Fibroblast of lung (primary cell): ENCODE measurements around the gene GIGYF1. TPM values are rescaled to one million over a fixed set of nuclear protein-coding genes. Genes with fewer than 3 reads are reported as not detected.

ENCODE experiments used
- DNase-seq, 2 donors: peaks; one replicate each; pipeline versions ENCODE4 v3.0.0 to v3.0.0-alpha.2; 2010; ENCODE audit warnings: low read depth in 2 of 2
- H2AFZ ChIP-seq: 2 replicates; pipeline ENCODE4 v1.5.1; 2012; ENCODE audit warnings: low read length, control low read depth, inconsistent platforms
- H3K27ac ChIP-seq: 2 replicates; pipeline ENCODE4 v1.5.1; 2011; ENCODE audit warnings: low read length, control low read depth; ENCODE audit not compliant: insufficient read depth
- H3K27me3 ChIP-seq: 2 replicates; pipeline ENCODE4 v1.5.1; 2011; ENCODE audit warnings: mild to moderate bottlenecking, low read length; ENCODE audit not compliant: control insufficient read depth, insufficient read depth
- H3K36me3 ChIP-seq: 2 replicates; pipeline ENCODE4 v1.5.1; 2011; ENCODE audit warnings: low read length; ENCODE audit not compliant: control insufficient read depth, insufficient read depth
- H3K4me1 ChIP-seq: 2 replicates; pipeline ENCODE4 v1.5.1; 2011; ENCODE audit warnings: low read length; ENCODE audit not compliant: control insufficient read depth, insufficient read depth; ENCODE audit errors: extremely low read depth
- H3K4me2 ChIP-seq: 2 replicates; pipeline ENCODE4 v1.5.1; 2011; ENCODE audit warnings: low read length, control low read depth; ENCODE audit not compliant: insufficient read depth; ENCODE audit errors: extremely low read depth
- H3K4me3 ChIP-seq, 4 experiments: fragments of 200-600 bp in 1 of 4; sonication (generic) in 1 of 4; replicated peaks in 1 of 4; 2 replicates each; pipeline ENCODE4 v1.5.1; 2011 to 2016; ENCODE audit warnings: low read length in 4 of 4, low read depth in 3 of 4, mild to moderate bottlenecking in 3 of 4, control low read depth in 2 of 4, inconsistent platforms in 1 of 4, mixed read lengths in 1 of 4; ENCODE audit not compliant: insufficient read depth in 1 of 4; ENCODE audit errors: control extremely low read depth in 1 of 4
- H3K79me2 ChIP-seq: 2 replicates; pipeline ENCODE4 v1.5.1; 2012; ENCODE audit warnings: mild to moderate bottlenecking, low read length, inconsistent platforms; ENCODE audit not compliant: control insufficient read depth, insufficient read depth
- H3K9ac ChIP-seq: 2 replicates; pipeline ENCODE4 v1.5.1; 2011; ENCODE audit warnings: mild to moderate bottlenecking, low read length, control low read depth; ENCODE audit not compliant: insufficient read depth
- H3K9me3 ChIP-seq: 2 replicates; pipeline ENCODE4 v1.5.1; 2012; ENCODE audit warnings: low read depth, low read length; ENCODE audit not compliant: control insufficient read depth, insufficient read depth
- H4K20me1 ChIP-seq: 2 replicates; pipeline ENCODE4 v1.5.1; 2011; ENCODE audit warnings: low read length; ENCODE audit not compliant: control insufficient read depth, insufficient read depth; ENCODE audit errors: extremely low read depth
- CTCF ChIP-seq, 2 donors: IDR thresholded peaks in 1 of 2; conservative IDR thresholded peaks in 1 of 2; 1 replicate in 1 of 2; 2 replicates in 1 of 2; pipeline ENCODE4 v1.5.1; 2011 to 2012; ENCODE audit warnings: low read length in 2 of 2, control low read depth in 1 of 2, inconsistent platforms in 1 of 2, low read depth in 1 of 2, mild to moderate bottlenecking in 1 of 2
- EZH2 ChIP-seq: IDR thresholded peaks from 2 replicates; pipeline ENCODE4 v1.5.1; 2012; ENCODE audit warnings: low read length, control low read depth, mild to moderate bottlenecking; ENCODE audit errors: missing control alignments
- polyA plus RNA-seq, 2 donors: library from polyadenylated mRNA; depleted of rRNA in 1 of 2; stranded (reverse) in 1 of 2; unstranded in 1 of 2; fragments of >200 nt; gene quantifications; 2 replicates each; pipeline ENCODE4 v1.2.1, GENCODE V29; 2011 to 2012; ENCODE audit warnings: missing spikeins in 1 of 2
- total RNA-seq: library from RNA; depleted of rRNA; stranded (reverse); fragments of >200 nt; gene quantifications from 2 replicates; pipeline ENCODE4 v1.2.1, GENCODE V29; 2014

GIGYF1 gene
- total and polyA plus RNA-seq, 2 donors (not counting 1 experiment from before 2014, with no cell fraction given): 3.8 to 15.9 TPM

GRCh38 chr7:100696123-100696521 lies 2.1 kb upstream of the GIGYF1 start:
- H3K36me3 ChIP-seq: no peaks in the 10 kb centered on the region
- no peaks in the 10 kb centered on the region for H3K9me3 ChIP-seq
- peaks cover 25% of the 10 kb centered on the region for H3K79me2 ChIP-seq
- peaks cover 1% of the 10 kb centered on the region for H3K27me3 ChIP-seq
- peaks cover 6% of the 10 kb centered on the region for H3K4me1 ChIP-seq
- H4K20me1 ChIP-seq: no peaks in the 10 kb centered on the region
- no peak overlapping the region for H3K27ac ChIP-seq
- no peak for TF ChIP-seq EZH2
- H3K4me2 ChIP-seq: no peak overlapping the region
- DNase-seq: no peak
- H2AFZ ChIP-seq: no peak overlapping the region
- no peak overlapping the region for H3K4me3 ChIP-seq
- H3K9ac ChIP-seq: no peak overlapping the region

- H3K4me1 ChIP-seq: peaks cover 6% of the 10 kb centered on the region
- H3K27me3 ChIP-seq: no peaks in the 10 kb centered on the region
- H3K4me2 ChIP-seq: peak overlapping the region; percentile 96
- TF ChIP-seq CTCF (conservative IDR thresholded peaks at IDR 0.05 in 1 of 2, IDR thresholded peaks at IDR 0.05 in 1 of 2; ENCODE audit: low read depth in 1 of 2, low read length in 2 of 2) (no peak), EZH2 (no peak)
- H2AFZ ChIP-seq: no peak overlapping the region
- no peaks in the 10 kb centered on the region for H3K9me3 ChIP-seq
- peaks cover 3% of the 10 kb centered on the region for H3K36me3 ChIP-seq
- peak overlapping the region; percentile 74 to 87 (median 85) for H3K4me3 ChIP-seq
- H4K20me1 ChIP-seq: no peaks in the 10 kb centered on the region
- no peak for DNase-seq
- peaks cover 47% of the 10 kb centered on the region for H3K79me2 ChIP-seq
- H3K9ac ChIP-seq: peak overlapping the region; percentile 76
- peak overlapping the region; percentile 45 for H3K27ac ChIP-seq
Observed at GRCh38 chr7:100693312-100694097, 545 bp downstream of the GIGYF1 start.

- H3K36me3 ChIP-seq: peaks cover 5% of the 10 kb centered on the region
- H3K27ac ChIP-seq: no peak overlapping the region
- H3K79me2 ChIP-seq: peaks cover 52% of the 10 kb centered on the region
Observed at GRCh38 chr7:100692578-100692961, 1.5 kb downstream of the GIGYF1 start.

More at GRCh38 chr7:100692578-100692961, 1.5 kb downstream of the GIGYF1 start:
- no peaks in the 10 kb centered on the region for H3K9me3 ChIP-seq
- peak overlapping the region; percentile 74 to 87 (median 85) for H3K4me3 ChIP-seq
- H3K4me1 ChIP-seq: peaks cover 10% of the 10 kb centered on the region
- no peak overlapping the region for H2AFZ ChIP-seq
- TF ChIP-seq CTCF (conservative IDR thresholded peaks at IDR 0.05 in 1 of 2, IDR thresholded peaks at IDR 0.05 in 1 of 2; ENCODE audit: low read depth in 1 of 2, low read length in 2 of 2) (no peak), EZH2 (no peak)
- no peak for DNase-seq
- no peak overlapping the region for H3K9ac ChIP-seq
- H4K20me1 ChIP-seq: no peaks in the 10 kb centered on the region
- H3K27me3 ChIP-seq: no peaks in the 10 kb centered on the region
- H3K4me2 ChIP-seq: peak overlapping the region; percentile 96
